K562 (cell line): ENCODE data around the gene GPRC6A. TPM values are rescaled to one million over a fixed set of nuclear protein-coding genes. Genes with fewer than 3 reads are reported as not detected.

Source experiments
- ATAC-seq: fragments of 200-7000 bp; cut with Tn5 transposase; 3 replicates; pipeline ENCODE4 v1.9.1; 2020; ENCODE audit warnings: moderate library complexity
- BruUV-seq: library from RNA; stranded (reverse); fragments of 400-500 nt; replicated peaks from 2 replicates; lab custom pipeline; 2021; lab: Mats Ljungman, UMichigan
- CTCF ChIA-PET: fragments of 300-600 bp; formaldehyde crosslinking; extraction: SDS; loops from one replicate; lab custom pipeline; 2021; ENCODE audit warnings: low intra/inter-chr PET ratio; lab: Yijun Ruan, JAX
- POLR2A ChIA-PET: fragments of 300-600, 350-650 bp; sonication (Branson Sonifier 250); formaldehyde crosslinking; extraction: SDS; loops from one replicate; lab custom pipeline; 2021; ENCODE audit warnings: antibody characterized with exemption, inconsistent platforms; lab: Yijun Ruan, JAX
- DNase-seq, 4 experiments: peaks; one replicate each; pipeline versions ENCODE4 v3.0.0 to v3.0.0-alpha.2; 2011 to 2018; ENCODE audit warnings: low spot score in 3 of 4, mixed read lengths in 3 of 4; ENCODE audit errors: extremely low read depth in 1 of 4
- FAIRE-seq: peaks from 2 replicates; lab custom pipeline; 2011; peaks lifted over from hg19 to GRCh38; lab: Jason Lieb, UNC
- H2AFZ ChIP-seq: 2 replicates; pipeline ENCODE4 v1.6.0; 2011; ENCODE audit warnings: low read depth, low read length, control low read depth, inconsistent platforms
- H3K27ac ChIP-seq: fragments of 200-600 bp; 3 replicates; pipeline ENCODE4 v1.8.0; 2011; ENCODE audit warnings: low read depth, mild to moderate bottlenecking, control low read depth, inconsistent platforms, low read length, moderate library complexity, mixed read lengths; ENCODE audit errors: extremely low read depth
- H3K27me3 ChIP-seq, 2 experiments: fragments of 300-600 bp in 1 of 2; 2 replicates in 1 of 2; 3 replicates in 1 of 2; pipeline versions ENCODE4 v1.6.0 to v1.8.0; 2011; ENCODE audit warnings: inconsistent platforms in 2 of 2, low read length in 2 of 2, mild to moderate bottlenecking in 1 of 2, mixed read lengths in 1 of 2, moderate library complexity in 1 of 2; ENCODE audit not compliant: control insufficient read depth in 2 of 2, insufficient read depth in 2 of 2
- H3K36me3 ChIP-seq: fragments of 300-600 bp; 3 replicates; pipeline ENCODE4 v1.8.0; 2011; ENCODE audit warnings: mild to moderate bottlenecking, low read length, inconsistent platforms; ENCODE audit not compliant: control insufficient read depth, insufficient read depth
- H3K4me1 ChIP-seq, 2 experiments: fragments of 200-600 bp in 1 of 2; replicated peaks in 1 of 2; 2 replicates in 1 of 2; 3 replicates in 1 of 2; pipeline versions ENCODE4 v1.5.1 to v1.8.0; 2011; ENCODE audit warnings: inconsistent platforms in 2 of 2, low read length in 2 of 2, mild to moderate bottlenecking in 1 of 2, mixed read lengths in 1 of 2, moderate library complexity in 1 of 2; ENCODE audit not compliant: control insufficient read depth in 2 of 2, insufficient read depth in 2 of 2
- H3K4me2 ChIP-seq: 2 replicates; pipeline ENCODE4 v1.6.1; 2011; ENCODE audit warnings: low read length, control low read depth, inconsistent platforms, mixed read lengths; ENCODE audit not compliant: insufficient read depth
- H3K4me3 ChIP-seq: fragments of 200-600 bp; sonication (generic), shearing (Covaris generic); 2 replicates; pipeline ENCODE4 v1.5.1; 2016; ENCODE audit warnings: control low read depth, inconsistent platforms
- H3K79me2 ChIP-seq: fragments of 200-600 bp; 3 replicates; pipeline ENCODE4 v1.8.0; 2011; ENCODE audit warnings: low read length, inconsistent platforms; ENCODE audit not compliant: control insufficient read depth, insufficient read depth
- H3K9ac ChIP-seq, 2 experiments: 2 replicates each; pipeline versions ENCODE4 v1.6.0 to v1.6.1; 2011; ENCODE audit warnings: low read depth in 2 of 2, low read length in 2 of 2, control low read depth in 1 of 2, inconsistent platforms in 1 of 2, mild to moderate bottlenecking in 1 of 2, mixed read lengths in 1 of 2; ENCODE audit not compliant: insufficient read depth in 1 of 2
- H3K9me1 ChIP-seq: one replicate; pipeline ENCODE4 v1.6.0; 2011; ENCODE audit warnings: inconsistent platforms, mild to moderate bottlenecking, low read length, moderate library complexity; ENCODE audit not compliant: control insufficient read depth, insufficient read depth
- H3K9me3 ChIP-seq: replicated peaks from 2 replicates; pipeline ENCODE4 v1.5.1; 2011; ENCODE audit warnings: low read depth, low read length, inconsistent platforms; ENCODE audit not compliant: control insufficient read depth, insufficient read depth
- H4K20me1 ChIP-seq: replicated peaks from 2 replicates; pipeline ENCODE4 v1.6.1; 2011; ENCODE audit warnings: low read length, inconsistent platforms, mixed read lengths; ENCODE audit not compliant: control insufficient read depth, insufficient read depth
- ARID1B ChIP-seq: fragments of 450-650 bp; IDR thresholded peaks from 2 replicates; pipeline ENCODE4 v1.6.1; 2016; ENCODE audit warnings: antibody characterized with exemption, mild to moderate bottlenecking, inconsistent platforms
- ARNT ChIP-seq, 2 experiments: fragments of 450-650 bp; IDR thresholded peaks; 2 replicates each; pipeline ENCODE4 v1.6.1; 2016; ENCODE audit warnings: mild to moderate bottlenecking in 1 of 2
- CBFA2T3 ChIP-seq: fragments of 450-650 bp; IDR thresholded peaks from 2 replicates; pipeline ENCODE4 v1.6.1; 2017
- CBX8 ChIP-seq: fragments of 200-600 bp; sonication (generic); IDR thresholded peaks from 2 replicates; pipeline ENCODE4 v1.6.1; 2012; ENCODE audit warnings: borderline replicate concordance, mixed run types, low read depth, mild to moderate bottlenecking, moderate library complexity, mixed read lengths, low read length, control low read depth, inconsistent platforms; ENCODE audit not compliant: poor library complexity, severe bottlenecking; ENCODE audit errors: extremely low read depth
- CCNT2 ChIP-seq: IDR thresholded peaks from 2 replicates; pipeline ENCODE4 v1.6.1; 2011; ENCODE audit warnings: borderline replicate concordance, low read depth, mild to moderate bottlenecking, moderate library complexity, mixed read lengths, low read length; ENCODE audit not compliant: insufficient read length; ENCODE audit errors: extremely low read depth
- CEBPB ChIP-seq: fragments of 450-650 bp; IDR thresholded peaks from 2 replicates; pipeline ENCODE4 v1.6.1; 2016; ENCODE audit warnings: missing genetic modification characterization, missing compliant biosample characterization
- CGGBP1 ChIP-seq: fragments of 250-450 bp; sonication (Bioruptor Pico); IDR thresholded peaks from 2 replicates; pipeline ENCODE4 v1.9.0; 2021; ENCODE audit warnings: mild to moderate bottlenecking
- DPF2 ChIP-seq: fragments of 450-650 bp; IDR thresholded peaks from 2 replicates; pipeline ENCODE4 v1.6.1; 2016
- HEY1 ChIP-seq: fragments of 250-450 bp; sonication (Bioruptor Pico); IDR thresholded peaks from 2 replicates; pipeline ENCODE4 v1.5.0; 2020; ENCODE audit warnings: mild to moderate bottlenecking, moderate library complexity, borderline replicate concordance
- HMBOX1 ChIP-seq: sonication (generic); IDR thresholded peaks from 2 replicates; pipeline ENCODE4 v1.6.1; 2016
- ILF3 ChIP-seq: fragments of 450-650 bp; IDR thresholded peaks from 2 replicates; pipeline ENCODE4 v1.6.1; 2018; ENCODE audit warnings: antibody characterized with exemption, mild to moderate bottlenecking, moderate library complexity, borderline replicate concordance
- KDM1A ChIP-seq, 2 experiments: fragments of 450-650 bp; IDR thresholded peaks; 2 replicates each; pipeline ENCODE4 v1.6.1; 2016; ENCODE audit warnings: mild to moderate bottlenecking in 2 of 2
- MLLT1 ChIP-seq, 2 experiments: fragments of 450-650 bp; IDR thresholded peaks; 2 replicates each; pipeline ENCODE4 v1.6.1; 2016
- NCOR1 ChIP-seq: fragments of 450-650 bp; IDR thresholded peaks from 2 replicates; pipeline ENCODE4 v1.6.1; 2016; ENCODE audit warnings: mild to moderate bottlenecking, moderate library complexity
- PYGO2 ChIP-seq: fragments of 450-650 bp; IDR thresholded peaks from 2 replicates; pipeline ENCODE4 v1.6.1; 2016; ENCODE audit warnings: mild to moderate bottlenecking, missing genetic modification characterization, moderate library complexity, missing compliant biosample characterization
- STAT5A ChIP-seq: IDR thresholded peaks from 2 replicates; pipeline ENCODE4 v1.6.1; 2012; ENCODE audit warnings: low read length, inconsistent platforms, borderline replicate concordance
- TEAD4 ChIP-seq, 2 experiments: sonication (generic) in 1 of 2; formaldehyde crosslinking in 1 of 2; IDR thresholded peaks; 2 replicates each; pipeline versions ENCODE4 v1.6.1 to v1.8.0; 2012 to 2022; ENCODE audit warnings: borderline replicate concordance in 1 of 2, inconsistent platforms in 1 of 2, low read length in 1 of 2, mild to moderate bottlenecking in 1 of 2, missing genetic modification reagents in 1 of 2
- ZNF445 ChIP-seq: fragments of 250-450 bp; sonication (Bioruptor Pico); IDR thresholded peaks from 2 replicates; pipeline ENCODE4 v1.4.0; 2020; ENCODE audit warnings: low read depth, mild to moderate bottlenecking, moderate library complexity
- WGBS: fragments of 100-300 bp; shearing (Covaris generic); methylation state at CpG from one replicate; pipeline ENCODE4 v1.1.6; 2016; ENCODE audit warnings: low coverage, mixed read lengths; ENCODE audit not compliant: insufficient coverage; ENCODE audit errors: missing lambda C conversion rate; 5-methylcytosine and 5-hydroxymethylcytosine counted together
- in situ Hi-C: fragments of 300-500 bp; cut with MboI; formaldehyde crosslinking; loops from 4 replicates; pipeline ENCODE4 v1.15.0; 2018; ENCODE audit warnings: inconsistent platforms, mixed read lengths
- intact Hi-C: fragments of 100-400 bp; cut with micrococcal nuclease; formaldehyde crosslinking; loops from 2 replicates; pipeline ENCODE4 v1.14.2; 2022
- polyA plus RNA-seq, 8 experiments: library from polyadenylated mRNA; depleted of rRNA in 4 of 8; stranded (reverse) in 5 of 8; unstranded in 3 of 8; fragments of >200 nt; fragmentation: Nextera tagmentation in 2 of 8; fragmentation: Illumina TruSeq in 1 of 8; extraction: Ambion mirVana in 2 of 8; extraction: Trizol in 1 of 8; gene quantifications; 2 replicates each; pipeline versions ENCODE4 v1.2.1 to v1.2.3, GENCODE V29; 2011 to 2014; ENCODE audit warnings: inconsistent platforms in 1 of 8, missing spikeins in 1 of 8
- total RNA-seq, 7 experiments: library from RNA; depleted of rRNA in 6 of 7; stranded (reverse); fragments of >200 nt in 6 of 7; fragmentation: Illumina TruSeq in 2 of 7; extraction: Trizol in 2 of 7; gene quantifications; 2 replicates each; pipeline versions ENCODE4 v1.2.1 to v1.2.3, GENCODE V29; 2011 to 2021; ENCODE audit warnings: low replicate concordance in 1 of 7

GPRC6A gene
- total and polyA plus RNA-seq, 9 of the 15 experiments (the other 6 are each of a cell fraction or from before 2014, with no cell fraction given): 0.03 TPM; not detected in 7

- peak; percentile 65 for FAIRE-seq
- intact Hi-C loops: no loop called here
- no TSS peak for BruUV-seq
- TF ChIP-seq NCOR1: peak; percentile 75
- TF ChIP-seq CGGBP1 (CRISPR knock-in tag): no peak
- TF ChIP-seq ARID1B: peak; percentile 79
- peak; percentile 23 for TF ChIP-seq CCNT2
- TF ChIP-seq KDM1A (IDR thresholded peaks at IDR 0.05): peak; percentile 65 to 74
- TF ChIP-seq PYGO2 (tag): no peak
- TF ChIP-seq ILF3: no peak
- TF ChIP-seq ARNT (IDR thresholded peaks at IDR 0.05): peak in 1 of 2 experiments; percentile 90; a peak in 2 of 4 replicates
- TF ChIP-seq HMBOX1: peak; percentile 45; the same call in 1 of the 2 replicates
- TF ChIP-seq ZNF445: no peak
- no peak; the same call in 1 of the 2 replicates for TF ChIP-seq DPF2
- TF ChIP-seq HEY1 (CRISPR knock-in tag): no peak
- peak in 1 of 2 experiments; percentile 93; a peak in 2 of 4 replicates for TF ChIP-seq MLLT1 (IDR thresholded peaks at IDR 0.05)
- peak; percentile 90 for TF ChIP-seq CBFA2T3
- peak; percentile 85 for TF ChIP-seq CEBPB (tag)
- TF ChIP-seq CBX8: no peak
- TF ChIP-seq STAT5A: peak; percentile 35; the same call in 1 of the 2 replicates
- TF ChIP-seq TEAD4 (IDR thresholded peaks at IDR 0.05; ENCODE audit: low read length): peak; percentile 64; the same call in 1 of the 2 replicates
- TF ChIP-seq TEAD4 (CRISPR knock-in tag; IDR thresholded peaks at IDR 0.05; ENCODE audit: borderline replicate concordance): no peak
Observed at GRCh38 chr6:116766506-116767176, 62.2 kb downstream of the GPRC6A start.

More at GRCh38 chr6:116766506-116767176, 62.2 kb downstream of the GPRC6A start:
- Histone ChIP-seq H2AFZ (no peak overlapping the region), H3K79me2 (no peaks in the 10 kb centered on the region), H3K4me2 (no peak overlapping the region), H3K27me3 (no peaks in the 10 kb centered on the region), H3K27ac (no peak overlapping the region; the same call in 2 of the 3 replicates), H3K9me3 (no peaks in the 10 kb centered on the region), H3K9ac (no peak overlapping the region), H3K36me3 (no peaks in the 10 kb centered on the region), H4K20me1 (no peaks in the 10 kb centered on the region), H3K4me1 (peaks cover 0 to 4% of the 10 kb centered on the region in 2 experiments; a peak in 1 of 5 replicates), H3K4me3 (no peak overlapping the region), H3K9me1 (no peaks in the 10 kb centered on the region)
- DNase-seq: peak in 3 of 4 experiments; percentile 11 to 78 (median 54)
- ChIA-PET CTCF (no interaction called here), POLR2A (interaction anchor here (0.7 kb wide), 1 partner anchor 47 kb away, joined by 4 read pairs; no protein-coding TSS in a partner anchor)
- WGBS: 2% methylated on average over 5 of the region's 5 CpGs
- in situ Hi-C loops: no loop called here
- peak; percentile 90 for ATAC-seq
